ENCODE data around the gene SGTA.
"Not testable (repeated sequence)": the region's sequence is repeated elsewhere in the genome, so short reads cannot be mapped to it uniquely, and the experiment has no call there.

Gene SGTA

DNA sequence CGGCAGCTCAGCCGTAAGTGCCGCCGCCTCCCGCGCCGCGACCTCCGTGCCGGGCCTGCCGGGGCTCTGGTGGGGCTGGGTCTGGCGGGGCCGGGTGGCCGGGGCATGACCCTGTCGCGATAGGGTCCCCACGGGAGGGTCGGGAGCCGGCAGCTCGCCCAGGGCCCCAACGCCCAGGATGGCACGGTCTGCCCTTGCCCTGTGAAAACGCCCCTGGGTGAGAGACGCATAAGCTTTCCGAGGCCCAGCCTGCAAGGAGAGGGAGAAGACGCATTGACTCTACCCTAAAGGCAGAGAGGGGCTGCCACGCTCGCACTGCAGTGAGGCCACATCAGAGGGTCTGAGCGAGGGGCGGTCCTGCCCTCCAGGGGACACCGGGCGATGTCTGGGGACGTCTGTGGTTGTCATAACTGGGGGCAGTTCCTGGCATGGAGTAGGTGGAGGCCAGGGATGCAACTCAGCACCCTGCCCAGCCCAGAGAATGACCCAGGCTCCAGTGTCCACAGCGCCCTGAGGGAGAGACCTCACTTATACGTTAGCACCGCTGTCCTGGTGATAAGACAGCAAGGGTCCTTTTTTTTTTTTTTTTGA lies 37.1 kb upstream of the SGTA start:
- TF ChIP-seq, protein P1, sequence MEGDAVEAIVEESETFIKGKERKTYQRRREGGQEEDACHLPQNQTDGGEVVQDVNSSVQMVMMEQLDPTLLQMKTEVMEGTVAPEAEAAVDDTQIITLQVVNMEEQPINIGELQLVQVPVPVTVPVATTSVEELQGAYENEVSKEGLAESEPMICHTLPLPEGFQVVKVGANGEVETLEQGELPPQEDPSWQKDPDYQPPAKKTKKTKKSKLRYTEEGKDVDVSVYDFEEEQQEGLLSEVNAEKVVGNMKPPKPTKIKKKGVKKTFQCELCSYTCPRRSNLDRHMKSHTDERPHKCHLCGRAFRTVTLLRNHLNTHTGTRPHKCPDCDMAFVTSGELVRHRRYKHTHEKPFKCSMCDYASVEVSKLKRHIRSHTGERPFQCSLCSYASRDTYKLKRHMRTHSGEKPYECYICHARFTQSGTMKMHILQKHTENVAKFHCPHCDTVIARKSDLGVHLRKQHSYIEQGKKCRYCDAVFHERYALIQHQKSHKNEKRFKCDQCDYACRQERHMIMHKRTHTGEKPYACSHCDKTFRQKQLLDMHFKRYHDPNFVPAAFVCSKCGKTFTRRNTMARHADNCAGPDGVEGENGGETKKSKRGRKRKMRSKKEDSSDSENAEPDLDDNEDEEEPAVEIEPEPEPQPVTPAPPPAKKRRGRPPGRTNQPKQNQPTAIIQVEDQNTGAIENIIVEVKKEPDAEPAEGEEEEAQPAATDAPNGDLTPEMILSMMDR (IDR thresholded peaks at IDR 0.05; ENCODE audit: low read depth, low read length, missing control alignments) = no peak
- no peak for DNase-seq (ENCODE audit: extremely low read depth, low read depth)
- peak overlapping the region; percentile 72 for H3K4me3 ChIP-seq (replicated peaks; ENCODE audit: low read depth, low read length)

DNA sequence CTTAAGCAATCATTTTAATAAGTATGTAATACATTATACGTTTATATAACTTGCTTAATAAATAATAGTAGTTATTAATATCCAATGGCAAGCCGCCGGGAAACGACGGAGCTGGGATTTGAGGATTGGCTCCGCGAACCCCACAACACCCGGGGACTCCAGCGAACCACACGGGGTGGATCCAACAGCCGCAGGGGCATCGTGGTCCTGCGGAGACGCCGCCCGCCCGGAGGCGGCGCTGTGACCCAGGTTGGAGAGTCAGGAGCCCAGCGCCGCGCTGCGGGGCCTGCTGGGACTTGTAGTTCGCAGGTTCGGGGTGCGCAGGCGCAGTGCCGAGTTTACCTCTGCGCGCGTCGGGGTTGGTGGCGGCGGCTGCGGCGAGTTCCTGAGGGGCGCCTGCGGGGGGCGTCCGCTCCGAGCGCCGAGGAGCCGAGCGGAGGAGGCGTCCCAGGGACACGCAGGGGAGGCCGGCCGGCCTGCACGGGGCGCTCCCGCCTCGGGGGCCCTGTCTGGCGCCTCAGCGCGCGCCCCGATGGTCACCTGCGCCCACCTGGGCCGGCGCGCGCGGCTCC lies 36.6 kb upstream of the SGTA start, which contains the start of gene ZNF554:
Gene ZNF554 (plus strand): TSS at position 329 of the 572 bp plus-strand sequence. CDS start 204 bp downstream, at position 533.
- peak within 1 kb of the TSS; percentile 72 for H3K4me3 ChIP-seq (replicated peaks; ENCODE audit: low read depth, low read length)
- peak; percentile 85 for DNase-seq (ENCODE audit: extremely low read depth, low read depth)
- TF ChIP-seq, protein P1 (IDR thresholded peaks at IDR 0.05; ENCODE audit: low read depth, low read length, missing control alignments) = peak; percentile 95

DNA sequence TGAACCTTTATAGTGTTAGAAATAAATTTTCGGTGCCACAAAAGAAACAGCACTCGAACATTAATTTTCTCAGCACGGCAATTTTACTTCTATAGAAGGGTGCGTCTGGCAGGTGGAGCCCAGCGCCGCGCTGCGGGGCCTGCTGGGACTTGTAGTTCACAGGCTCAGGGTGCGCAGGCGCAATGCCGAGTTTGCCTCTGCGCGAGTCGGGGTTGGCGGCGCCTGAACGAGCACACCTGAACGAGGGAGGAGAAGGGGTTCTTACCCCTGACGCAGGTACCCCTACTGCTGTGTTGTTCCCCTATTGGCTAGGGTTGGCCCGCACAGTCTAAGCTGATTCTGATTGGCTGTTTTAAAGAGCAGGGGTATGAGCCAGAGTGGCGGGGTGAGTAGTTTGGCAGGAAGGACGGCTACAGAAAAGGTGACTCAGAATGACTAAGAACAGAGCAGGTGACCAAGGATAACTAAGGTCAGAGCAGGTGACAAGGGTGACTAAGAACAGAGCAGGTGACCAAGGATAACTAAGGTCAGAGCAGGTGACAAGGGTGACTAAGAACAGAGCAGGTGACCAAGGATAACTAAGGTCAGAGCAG lies 34.3 kb upstream of the SGTA start:
- not testable (repeated sequence) for DNase-seq (ENCODE audit: extremely low read depth, low read depth); H3K4me3 ChIP-seq (replicated peaks; ENCODE audit: low read depth, low read length)

DNA sequence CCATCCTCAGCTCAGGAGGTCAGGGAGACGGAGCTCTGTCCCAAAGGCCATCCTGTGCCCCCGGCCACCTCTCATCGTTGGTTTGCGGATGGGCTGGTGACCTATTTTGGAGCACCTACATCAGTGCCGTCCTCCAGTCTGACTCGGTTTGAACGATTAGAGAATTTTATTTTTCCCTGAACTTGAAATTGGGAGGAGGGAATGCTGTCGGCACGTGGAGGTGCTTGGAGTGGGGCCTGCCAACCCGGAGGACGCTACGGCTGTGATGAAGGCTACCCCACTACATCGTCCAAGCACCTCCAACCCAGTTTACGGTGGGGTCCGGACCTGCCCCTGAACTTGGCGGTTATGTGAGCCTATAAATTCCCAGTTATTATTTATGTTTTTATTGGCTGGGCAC lies 33.6 kb upstream of the SGTA start:
- H3K4me3 ChIP-seq (replicated peaks; ENCODE audit: low read depth, low read length) = no peak overlapping the region
- TF ChIP-seq, protein P1 (IDR thresholded peaks at IDR 0.05; ENCODE audit: low read depth, low read length, missing control alignments) = no peak
- no peak for DNase-seq (ENCODE audit: extremely low read depth, low read depth)

DNA sequence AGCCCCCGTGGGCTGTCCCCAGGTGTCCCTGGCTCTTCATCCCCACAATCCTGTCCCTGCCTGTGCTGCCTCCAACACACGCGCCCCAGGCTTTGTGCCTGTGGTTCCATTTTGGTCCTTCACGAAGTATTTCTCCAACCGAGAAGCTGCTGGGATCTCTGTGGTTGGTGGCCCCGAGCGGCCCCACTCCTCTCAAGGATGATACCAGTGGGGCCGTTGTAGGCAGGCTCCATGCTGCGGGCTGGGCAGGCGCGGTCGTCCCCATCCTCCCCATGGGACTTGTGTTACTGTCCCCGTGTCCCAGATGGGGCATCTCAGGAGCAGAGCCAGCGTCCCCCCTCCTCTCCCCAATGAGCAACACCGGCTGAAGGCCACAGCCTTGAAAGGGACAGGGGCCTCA lies 32.9 kb upstream of the SGTA start:
- no peak overlapping the region for H3K4me3 ChIP-seq (replicated peaks; ENCODE audit: low read depth, low read length)
- TF ChIP-seq, protein P1 (IDR thresholded peaks at IDR 0.05; ENCODE audit: low read depth, low read length, missing control alignments) = no peak
- DNase-seq (ENCODE audit: extremely low read depth, low read depth) = no peak

DNA sequence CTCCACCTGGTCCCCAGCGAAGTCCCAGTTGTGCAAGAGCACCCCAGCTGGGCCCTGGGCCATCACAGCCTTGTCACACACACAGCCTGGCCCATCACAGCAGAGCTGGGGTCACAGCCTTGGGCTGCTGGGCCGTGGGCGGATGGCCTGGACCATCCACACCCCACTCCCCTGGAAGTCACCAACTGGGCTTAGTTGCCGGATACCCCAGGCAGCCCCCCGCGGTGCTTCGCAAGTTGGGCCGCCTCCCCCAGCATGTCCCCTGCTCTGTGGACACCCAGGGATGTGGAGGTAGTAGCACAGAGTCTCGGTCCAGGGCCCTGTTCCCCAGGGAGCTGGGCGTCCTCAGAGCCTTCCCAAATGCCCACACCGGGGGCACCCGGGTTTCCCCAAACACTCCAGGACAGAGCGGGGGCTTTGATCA lies 32.1 kb upstream of the SGTA start:
- no peak for DNase-seq (ENCODE audit: extremely low read depth, low read depth)
- no peak overlapping the region for H3K4me3 ChIP-seq (replicated peaks; ENCODE audit: low read depth, low read length)
- TF ChIP-seq, protein P1 (IDR thresholded peaks at IDR 0.05; ENCODE audit: low read depth, low read length, missing control alignments) = no peak

DNA sequence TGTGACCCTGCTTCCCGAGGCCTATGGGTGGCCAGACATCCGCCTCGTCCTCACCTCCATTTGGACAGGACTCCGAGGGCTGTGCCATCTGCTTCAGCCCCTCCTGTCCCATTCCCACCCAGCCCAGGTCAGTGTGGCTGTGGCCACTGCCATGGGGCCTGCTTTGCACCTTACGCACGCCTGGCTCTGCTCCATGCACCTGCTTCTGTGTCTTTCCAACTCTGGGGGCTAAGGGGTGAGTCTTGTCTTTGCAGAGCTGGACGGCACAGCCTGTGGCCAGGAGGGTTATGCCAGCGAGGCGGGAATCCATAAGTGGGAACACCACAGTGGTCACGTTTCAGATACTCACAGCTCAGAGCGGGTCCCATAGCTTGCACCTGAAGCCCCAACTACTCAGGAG lies 31.4 kb upstream of the SGTA start:
- no peak overlapping the region for H3K4me3 ChIP-seq (replicated peaks; ENCODE audit: low read depth, low read length)
- DNase-seq (ENCODE audit: extremely low read depth, low read depth) = no peak
- TF ChIP-seq, protein P1 (IDR thresholded peaks at IDR 0.05; ENCODE audit: low read depth, low read length, missing control alignments) = no peak

All from HFF-Myc (cell line).